ENCODE results near the gene MRI1. TPM values are rescaled to one million over a fixed set of nuclear protein-coding genes. Genes with fewer than 3 reads are reported as not detected.

MRI1 gene
- total and polyA plus RNA-seq, 10 of the 15 experiments (the other 5 are each of a cell fraction or from before 2014, with no cell fraction given), result 5.4 to 50.3 (median 28.3) TPM

DNA sequence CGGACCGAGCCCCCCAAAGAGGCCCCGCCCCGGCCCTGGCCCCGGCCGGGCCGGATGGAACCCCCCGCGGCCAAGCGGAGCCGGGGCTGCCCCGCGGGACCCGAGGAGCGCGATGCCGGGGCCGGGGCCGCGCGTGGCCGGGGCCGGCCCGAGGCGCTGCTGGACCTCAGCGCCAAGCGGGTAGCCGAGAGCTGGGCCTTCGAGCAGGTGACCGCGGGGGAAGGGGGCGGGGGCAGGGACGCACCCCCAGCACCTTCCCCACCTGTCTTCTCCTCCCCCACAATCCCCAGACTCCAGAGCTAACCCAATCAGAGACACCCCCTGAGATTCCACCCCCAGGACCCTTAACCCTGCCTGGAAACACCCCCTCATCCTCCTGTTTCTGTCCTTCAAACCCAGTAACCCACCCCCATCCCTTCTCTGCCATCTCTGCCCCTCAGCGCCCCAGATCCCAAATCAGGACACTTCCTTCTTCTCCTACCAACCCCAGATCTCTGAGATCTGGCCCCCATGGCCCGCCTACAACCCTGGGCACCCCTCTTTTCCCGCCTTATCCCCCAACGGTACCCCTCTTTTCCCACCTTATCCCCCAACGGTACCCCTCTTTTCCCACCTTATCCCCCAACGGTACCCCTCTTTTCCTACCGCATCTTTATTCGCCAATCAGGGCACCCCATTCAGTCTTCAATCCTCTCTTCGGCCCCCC, 31.4 kb downstream of the MRI1 start (continued):
- TF ChIP-seq BMI1 (IDR thresholded peaks at IDR 0.05; ENCODE audit: borderline replicate concordance), result no peak
- TF ChIP-seq ETV6 (conservative IDR thresholded peaks at IDR 0.05 in 1 of 2, IDR thresholded peaks at IDR 0.05 in 1 of 2; ENCODE audit: borderline replicate concordance in 1 of 2, low read depth in 1 of 2), result no peak
- TF ChIP-seq NR2F1 (conservative IDR thresholded peaks at IDR 0.05), result peak; percentile 82
- TF ChIP-seq, protein P1, sequence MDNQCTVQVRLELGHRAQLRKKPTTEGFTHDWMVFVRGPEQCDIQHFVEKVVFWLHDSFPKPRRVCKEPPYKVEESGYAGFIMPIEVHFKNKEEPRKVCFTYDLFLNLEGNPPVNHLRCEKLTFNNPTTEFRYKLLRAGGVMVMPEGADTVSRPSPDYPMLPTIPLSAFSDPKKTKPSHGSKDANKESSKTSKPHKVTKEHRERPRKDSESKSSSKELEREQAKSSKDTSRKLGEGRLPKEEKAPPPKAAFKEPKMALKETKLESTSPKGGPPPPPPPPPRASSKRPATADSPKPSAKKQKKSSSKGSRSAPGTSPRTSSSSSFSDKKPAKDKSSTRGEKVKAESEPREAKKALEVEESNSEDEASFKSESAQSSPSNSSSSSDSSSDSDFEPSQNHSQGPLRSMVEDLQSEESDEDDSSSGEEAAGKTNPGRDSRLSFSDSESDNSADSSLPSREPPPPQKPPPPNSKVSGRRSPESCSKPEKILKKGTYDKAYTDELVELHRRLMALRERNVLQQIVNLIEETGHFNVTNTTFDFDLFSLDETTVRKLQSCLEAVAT (IDR thresholded peaks at IDR 0.05), result peak; percentile 46; the same call in 1 of the 2 replicates
- TF ChIP-seq ZNF207 (IDR thresholded peaks at IDR 0.05; ENCODE audit: borderline replicate concordance), result 0 out of 2 replicates have a peak, but pooled peaks have one; percentile 68
- 0 out of 3 replicates have a peak, but pooled peaks have one; percentile 12 for TF ChIP-seq POU2F2 (IDR thresholded peaks at IDR 0.05; ENCODE audit: borderline replicate concordance, low read depth, low read length)
- TF ChIP-seq SREBF1 (IDR thresholded peaks at IDR 0.05; ENCODE audit: low read length), result no peak
- peak; percentile 95 for TF ChIP-seq GATAD2B (conservative IDR thresholded peaks at IDR 0.05; ENCODE audit: low read depth)
- 0 out of 2 replicates have a peak, but pooled peaks have one; percentile 29 for TF ChIP-seq NBN (IDR thresholded peaks at IDR 0.05)
- no peak for TF ChIP-seq MEF2A (IDR thresholded peaks at IDR 0.05; ENCODE audit: insufficient read depth, low read depth, low read length)
- TF ChIP-seq, protein P2, sequence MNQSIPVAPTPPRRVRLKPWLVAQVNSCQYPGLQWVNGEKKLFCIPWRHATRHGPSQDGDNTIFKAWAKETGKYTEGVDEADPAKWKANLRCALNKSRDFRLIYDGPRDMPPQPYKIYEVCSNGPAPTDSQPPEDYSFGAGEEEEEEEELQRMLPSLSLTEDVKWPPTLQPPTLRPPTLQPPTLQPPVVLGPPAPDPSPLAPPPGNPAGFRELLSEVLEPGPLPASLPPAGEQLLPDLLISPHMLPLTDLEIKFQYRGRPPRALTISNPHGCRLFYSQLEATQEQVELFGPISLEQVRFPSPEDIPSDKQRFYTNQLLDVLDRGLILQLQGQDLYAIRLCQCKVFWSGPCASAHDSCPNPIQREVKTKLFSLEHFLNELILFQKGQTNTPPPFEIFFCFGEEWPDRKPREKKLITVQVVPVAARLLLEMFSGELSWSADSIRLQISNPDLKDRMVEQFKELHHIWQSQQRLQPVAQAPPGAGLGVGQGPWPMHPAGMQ (IDR thresholded peaks at IDR 0.05; ENCODE audit: borderline replicate concordance), result no peak
- TF ChIP-seq MYB (IDR thresholded peaks at IDR 0.05; ENCODE audit: borderline replicate concordance, low read depth, low read length), result no peak
- 0 out of 2 replicates have a peak, but pooled peaks have one; percentile 22 for TF ChIP-seq ZNF24 (IDR thresholded peaks at IDR 0.05)
- TF ChIP-seq EGR1 (IDR thresholded peaks at IDR 0.05; ENCODE audit: borderline replicate concordance in 1 of 2, low read depth in 2 of 2, low read length in 2 of 2), result peak in 1 of 2 experiments; percentile 58; a peak in 1 of 3 replicates
